Astrocyte of the spinal cord (primary cell): ENCODE data around the gene RGPD6.
"Not testable (repeated sequence)": the region's sequence is repeated elsewhere in the genome, so short reads cannot be mapped to it uniquely, and the experiment has no call there.

Experiments used
- DNase-seq: peaks from one replicate; pipeline ENCODE4 v3.0.0; 2011; ENCODE audit warnings: low read depth, low spot score
- H3K4me3 ChIP-seq: 2 replicates; pipeline ENCODE4 v1.5.1; 2011; ENCODE audit warnings: low read depth, mild to moderate bottlenecking, low read length, moderate library complexity
- in situ Hi-C: cut with HindIII; loops from 2 replicates; pipeline ENCODE4 v1.10.0; 2017; ENCODE audit warnings: low sequenced_read_pairs

RGPD6 gene

GRCh38 chr2:110576763-110577416, at the start of gene RGPD6:
TSS of gene RGPD6 (minus strand) at chr2:110577222. CDS start at chr2:110577024, 198 bp downstream.
- H3K4me3 ChIP-seq, in situ Hi-C loops, DNase-seq: not testable (repeated sequence)

DNA sequence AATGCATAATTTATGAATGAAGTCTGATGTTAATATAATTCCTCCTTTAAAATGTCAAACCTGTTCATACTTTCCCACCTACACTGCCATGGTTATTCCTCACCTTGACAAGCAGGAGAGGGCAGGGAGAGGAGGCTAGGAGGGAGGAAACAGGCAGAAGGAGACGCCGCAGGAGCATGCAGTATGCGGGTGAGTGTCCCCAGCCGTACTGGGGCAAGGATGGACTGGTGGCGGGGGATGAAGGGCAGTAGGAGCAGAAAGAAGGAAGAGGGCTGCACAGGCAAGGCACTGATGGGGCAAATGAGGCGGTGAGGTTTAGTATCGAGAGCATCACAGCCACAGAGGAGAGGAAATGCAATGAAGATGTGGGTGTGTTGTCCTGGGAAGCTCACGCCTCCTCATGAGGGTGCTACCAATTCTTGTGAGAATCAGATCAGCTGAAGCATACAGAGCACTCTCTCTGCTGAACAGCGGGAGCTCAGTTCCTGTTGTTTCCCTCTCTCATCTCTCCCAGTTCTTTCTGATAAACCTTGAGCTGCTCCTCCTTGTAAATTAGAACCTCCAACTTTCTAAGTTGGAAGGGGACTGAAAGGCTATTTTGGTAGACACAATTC, 42.4 kb upstream of the RGPD6 start:
- DNase-seq, in situ Hi-C loops: not testable (repeated sequence)

DNA sequence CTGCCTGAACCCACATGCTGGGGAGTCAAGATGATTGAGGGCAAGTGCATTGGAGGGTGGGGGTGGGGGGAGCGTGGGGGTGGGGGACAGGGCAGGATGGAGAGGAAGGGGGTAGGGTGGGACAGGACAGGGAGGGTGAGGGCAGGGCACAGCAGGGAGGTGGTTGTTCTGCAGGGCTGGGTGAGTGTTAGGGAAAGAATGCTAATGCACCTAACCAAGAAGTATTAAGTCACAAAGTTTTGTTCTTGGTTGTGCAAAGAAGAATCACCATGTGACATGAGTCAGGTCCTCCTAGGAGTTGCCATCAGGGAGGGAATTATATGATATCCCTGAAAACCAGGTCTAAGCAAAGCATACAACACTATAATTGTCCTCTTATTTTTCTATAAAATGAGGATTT, 36.9 kb upstream of the RGPD6 start:
- DNase-seq, in situ Hi-C loops: not testable (repeated sequence)

More for the DNA sequence above, 42.4 kb upstream of the RGPD6 start:
- H3K4me3 ChIP-seq = not testable (repeated sequence)

GRCh38 chr2:110610613-110611250, 33.7 kb upstream of the RGPD6 start:
- DNase-seq, H3K4me3 ChIP-seq, in situ Hi-C loops: not testable (repeated sequence)

More for the DNA sequence above, 36.9 kb upstream of the RGPD6 start:
- not testable (repeated sequence) for H3K4me3 ChIP-seq

DNA sequence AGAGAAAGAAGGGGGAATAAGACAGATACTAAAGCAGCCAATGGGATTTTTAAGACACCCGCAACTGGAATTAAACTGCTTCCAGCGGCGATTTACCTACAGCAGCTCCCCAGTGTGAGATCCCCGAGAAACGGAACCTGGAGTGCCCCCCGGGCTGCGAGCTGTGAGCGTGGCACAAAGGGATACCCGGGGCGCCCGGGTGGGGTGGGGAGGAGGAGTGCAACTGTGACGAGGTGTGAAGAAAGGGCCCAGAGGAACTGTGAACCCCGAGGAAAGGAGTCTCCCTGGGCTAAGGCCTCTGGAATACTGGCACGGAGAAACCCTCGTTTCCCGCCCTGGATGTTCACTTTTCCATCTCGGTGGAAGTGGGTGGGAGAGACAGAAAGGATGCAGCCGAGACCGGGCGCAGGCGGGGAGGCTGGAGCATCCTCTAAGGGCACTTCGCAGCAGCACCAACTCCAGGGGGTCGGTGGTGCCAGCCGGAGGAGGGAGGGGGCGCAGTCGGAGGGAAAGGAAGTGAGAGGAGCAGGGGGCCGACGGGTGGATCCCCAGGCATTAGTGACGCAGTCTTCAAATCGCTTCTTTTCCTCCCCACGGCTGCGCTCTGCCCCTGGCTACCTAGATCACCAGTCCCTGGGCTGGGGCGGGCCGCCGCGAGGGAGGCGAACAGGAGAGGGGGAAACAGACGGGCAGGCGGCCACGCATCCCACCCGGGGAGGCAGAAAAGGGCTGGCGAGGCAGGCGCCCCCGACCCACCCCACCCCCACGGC, 33.0 kb upstream of the RGPD6 start:
- H3K4me3 ChIP-seq, in situ Hi-C loops, DNase-seq: not testable (repeated sequence)

DNA sequence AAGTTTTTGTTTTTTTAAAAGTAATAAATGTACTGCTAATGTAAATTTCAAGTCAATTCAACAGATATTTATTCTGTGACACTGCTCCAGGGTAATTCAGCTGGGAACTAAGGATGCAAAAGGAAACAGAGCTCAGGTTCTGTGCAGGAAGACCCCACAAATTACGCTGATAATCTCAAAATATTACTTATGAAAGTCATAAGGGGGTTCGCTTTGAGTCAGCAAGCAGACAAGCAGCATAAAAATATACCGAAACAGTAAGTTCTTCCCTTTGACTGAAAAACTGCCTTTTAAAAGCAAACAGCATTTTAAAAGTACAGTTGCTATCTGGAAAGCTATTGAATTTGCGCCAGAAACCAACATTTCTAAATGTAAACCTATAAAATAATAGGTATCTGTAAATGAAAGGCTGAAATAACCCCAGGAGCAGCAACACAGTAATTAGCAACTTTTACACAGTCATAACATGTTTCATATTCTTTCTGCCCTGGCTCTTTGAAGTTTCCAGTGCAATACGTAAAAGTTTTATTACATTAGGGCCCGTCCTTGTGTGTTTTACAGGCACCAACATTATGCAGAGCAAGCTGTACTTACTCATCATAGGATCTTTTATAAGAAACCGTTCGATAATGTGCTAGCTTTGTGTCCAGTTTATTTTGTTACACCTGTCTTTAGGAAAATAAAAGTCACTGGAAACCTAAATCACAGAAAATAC, 31.9 kb upstream of the RGPD6 start:
- DNase-seq, in situ Hi-C loops, H3K4me3 ChIP-seq: not testable (repeated sequence)

GRCh38 chr2:110605057-110605456, 28.0 kb upstream of the RGPD6 start:
- in situ Hi-C loops, H3K4me3 ChIP-seq, DNase-seq: not testable (repeated sequence)

DNA sequence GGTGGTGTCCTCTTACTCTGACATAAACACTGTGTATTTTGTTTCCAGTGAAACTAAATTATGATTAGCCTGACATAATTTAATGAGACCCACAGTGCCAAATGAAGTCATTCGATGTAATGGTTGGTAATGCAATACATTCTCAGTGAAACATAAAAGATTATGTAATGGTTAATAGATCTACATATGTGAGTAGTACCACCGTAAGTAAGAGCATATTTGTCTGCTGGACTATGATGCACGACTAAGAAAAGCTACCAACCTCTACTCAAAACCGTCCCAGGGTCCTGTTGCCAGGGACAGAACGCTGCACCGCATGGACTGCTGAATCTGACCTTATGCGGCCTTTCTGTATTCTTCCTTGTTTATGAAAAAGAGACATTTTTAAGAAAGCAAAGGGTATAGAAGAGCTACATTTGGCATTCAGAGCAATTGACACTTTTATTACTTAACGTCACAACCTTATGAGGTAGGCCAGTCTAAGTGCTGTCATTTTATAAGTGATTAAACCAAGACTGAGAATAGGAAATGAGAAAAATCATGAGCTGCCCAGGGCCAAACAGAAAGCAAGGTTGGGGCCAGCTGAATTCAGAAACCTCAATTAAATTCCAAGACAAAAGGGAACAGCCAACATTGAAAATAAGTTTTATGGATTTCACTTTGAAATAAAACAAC, 27.0 kb upstream of the RGPD6 start:
- H3K4me3 ChIP-seq, in situ Hi-C loops, DNase-seq: not testable (repeated sequence)

- H3K4me3 ChIP-seq, in situ Hi-C loops, DNase-seq: not testable (repeated sequence)
Measured at GRCh38 chr2:110602139-110602538, 25.1 kb upstream of the RGPD6 start.

- DNase-seq, in situ Hi-C loops, H3K4me3 ChIP-seq: not testable (repeated sequence)
Measured at GRCh38 chr2:110591973-110592372, 15.0 kb upstream of the RGPD6 start.

DNA sequence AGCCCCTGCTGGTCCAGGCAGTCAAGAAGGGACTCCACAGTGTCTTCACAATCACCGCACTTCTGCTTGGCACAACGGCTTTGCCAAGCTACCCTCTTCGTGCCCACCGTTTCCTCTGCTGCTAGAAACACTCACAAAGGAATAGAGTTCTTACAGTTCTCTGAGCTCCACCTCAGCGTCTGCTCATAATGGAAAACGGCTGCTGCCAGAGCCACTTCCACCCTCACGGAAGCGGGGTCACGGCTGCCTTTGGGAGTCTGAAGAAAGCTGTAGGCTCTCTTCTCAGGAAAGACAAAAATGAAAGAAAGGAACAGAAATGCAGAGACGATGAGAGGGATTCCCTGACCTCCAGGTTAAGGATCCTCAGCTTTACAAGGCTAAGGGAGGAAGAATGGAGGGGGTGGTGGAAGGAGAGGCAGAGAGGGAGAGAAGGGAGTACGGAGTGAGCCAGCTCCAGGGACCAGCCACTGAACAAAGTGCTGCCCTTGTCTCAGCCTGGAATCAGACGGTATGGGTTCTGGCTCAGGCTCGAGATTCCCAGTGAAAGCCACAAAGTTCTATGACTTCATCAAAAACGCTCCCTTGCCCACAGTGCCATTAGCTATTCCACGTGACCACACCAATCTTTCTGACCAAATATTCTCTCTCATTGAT, 12.8 kb upstream of the RGPD6 start:
- H3K4me3 ChIP-seq, DNase-seq, in situ Hi-C loops: not testable (repeated sequence)

DNA sequence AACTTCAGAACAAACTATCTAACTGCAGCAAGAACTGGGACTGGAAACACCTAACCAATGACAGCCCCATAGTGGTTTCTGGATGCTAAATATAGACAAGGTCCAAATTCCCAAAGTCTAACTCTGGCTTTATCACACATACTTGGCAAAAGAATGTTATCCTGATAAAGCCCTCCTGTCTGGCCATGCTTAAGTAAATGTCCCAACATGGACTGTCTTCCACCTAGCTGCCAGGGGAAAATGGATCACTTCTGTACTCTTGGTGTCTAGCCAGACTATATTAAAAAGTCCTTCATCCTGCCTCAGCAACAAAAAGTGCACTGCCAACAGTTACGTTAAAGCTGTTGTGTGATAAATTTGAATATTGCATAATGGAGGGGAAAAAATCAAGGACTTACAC, 11.5 kb upstream of the RGPD6 start:
- DNase-seq, in situ Hi-C loops, H3K4me3 ChIP-seq: not testable (repeated sequence)

GRCh38 chr2:110579216-110579965, 2.4 kb upstream of the RGPD6 start:
- in situ Hi-C loops, H3K4me3 ChIP-seq, DNase-seq: not testable (repeated sequence)

- in situ Hi-C loops, H3K4me3 ChIP-seq, DNase-seq: not testable (repeated sequence)
Measured at GRCh38 chr2:110578429-110578828, 1.4 kb upstream of the RGPD6 start.

- in situ Hi-C loops, DNase-seq, H3K4me3 ChIP-seq: not testable (repeated sequence)
Measured at GRCh38 chr2:110499755-110500377, 77.2 kb downstream of the RGPD6 start.
